ENCODE measurements around the gene TMEM205. TPM values are rescaled to one million over a fixed set of nuclear protein-coding genes. Genes with fewer than 3 reads are reported as not detected.

The TMEM205 gene
- total RNA-seq, 4 donors from 2014 or later, result 80.1 to 173 (median 129) TPM

GRCh38 chr19:11384778-11385129 lies 38.7 kb upstream of the TMEM205 start:
- no peak overlapping the region for H3K4me3 ChIP-seq
- no peaks in the 10 kb centered on the region for H3K36me3 ChIP-seq
- H3K9me3 ChIP-seq, result no peaks in the 10 kb centered on the region
- H3K4me1 ChIP-seq, result peaks cover 18 to 44% (median 36%) of the 10 kb centered on the region in 3 donors
- DNase-seq, result no peak
- no peak for TF ChIP-seq POLR2A (IDR thresholded peaks at IDR 0.05)
- TF ChIP-seq, protein P1, sequence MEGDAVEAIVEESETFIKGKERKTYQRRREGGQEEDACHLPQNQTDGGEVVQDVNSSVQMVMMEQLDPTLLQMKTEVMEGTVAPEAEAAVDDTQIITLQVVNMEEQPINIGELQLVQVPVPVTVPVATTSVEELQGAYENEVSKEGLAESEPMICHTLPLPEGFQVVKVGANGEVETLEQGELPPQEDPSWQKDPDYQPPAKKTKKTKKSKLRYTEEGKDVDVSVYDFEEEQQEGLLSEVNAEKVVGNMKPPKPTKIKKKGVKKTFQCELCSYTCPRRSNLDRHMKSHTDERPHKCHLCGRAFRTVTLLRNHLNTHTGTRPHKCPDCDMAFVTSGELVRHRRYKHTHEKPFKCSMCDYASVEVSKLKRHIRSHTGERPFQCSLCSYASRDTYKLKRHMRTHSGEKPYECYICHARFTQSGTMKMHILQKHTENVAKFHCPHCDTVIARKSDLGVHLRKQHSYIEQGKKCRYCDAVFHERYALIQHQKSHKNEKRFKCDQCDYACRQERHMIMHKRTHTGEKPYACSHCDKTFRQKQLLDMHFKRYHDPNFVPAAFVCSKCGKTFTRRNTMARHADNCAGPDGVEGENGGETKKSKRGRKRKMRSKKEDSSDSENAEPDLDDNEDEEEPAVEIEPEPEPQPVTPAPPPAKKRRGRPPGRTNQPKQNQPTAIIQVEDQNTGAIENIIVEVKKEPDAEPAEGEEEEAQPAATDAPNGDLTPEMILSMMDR (IDR thresholded peaks at IDR 0.05), result no peak
- H3K27ac ChIP-seq, result no peak overlapping the region
- H3K27me3 ChIP-seq, result peaks cover 0 to 30% (median 2%) of the 10 kb centered on the region in 4 donors
- intact Hi-C loops (cut with DNase I), result loop anchor here (5.0 kb wide), 1 partner anchor 87 kb away; the partner anchor contains the start of gene TSPAN16
- whole genome bisulfite sequencing, 2 donors, result 85 to 92% methylated on average over 4 to 5 of the region's 5 CpGs

GRCh38 chr19:11383706-11384048 lies 37.6 kb upstream of the TMEM205 start:
- DNase-seq, result no peak
- intact Hi-C loops (cut with DNase I), result loop anchor here (5.0 kb wide), 1 partner anchor 86 kb away; the partner anchor contains the start of gene TSPAN16
- TF ChIP-seq, protein P1 (IDR thresholded peaks at IDR 0.05), result no peak
- TF ChIP-seq POLR2A (IDR thresholded peaks at IDR 0.05), result no peak
- Histone ChIP-seq H3K9me3 (no peaks in the 10 kb centered on the region), H3K36me3 (no peaks in the 10 kb centered on the region), H3K4me1 (peaks cover 20 to 49% (median 36%) of the 10 kb centered on the region in 3 donors), H3K27ac (peak overlapping the region in 1 of 4 donors; percentile 39), H3K4me3 (peak overlapping the region in 3 of 4 donors; percentile 27 to 49 (median 40)), H3K27me3 (peaks cover 0 to 30% (median 2%) of the 10 kb centered on the region in 4 donors)
- WGBS, 2 donors, result 0% methylated on average over 4 of the region's 9 CpGs; no CpG with 5 or more reads in 1 of the 2 donors

- peak overlapping the region; percentile 8 to 49 (median 34) for H3K4me3 ChIP-seq
- 0% methylated on average over 1 to 3 of the region's 65 CpGs for WGBS, 2 donors
- intact Hi-C loops (cut with DNase I), result loop anchor here (5.0 kb wide), 1 partner anchor 86 kb away; the partner anchor contains the start of gene TSPAN16
- TF ChIP-seq POLR2A (IDR thresholded peaks at IDR 0.05), result no peak
- TF ChIP-seq, protein P1 (IDR thresholded peaks at IDR 0.05), result peak in 5 of 6 experiments; percentile 47 to 68 (median 58)
- no peak for DNase-seq
- no peaks in the 10 kb centered on the region for H3K36me3 ChIP-seq
- H3K27me3 ChIP-seq, result peaks cover 0 to 30% (median 2%) of the 10 kb centered on the region in 4 donors
- no peaks in the 10 kb centered on the region for H3K9me3 ChIP-seq
- H3K4me1 ChIP-seq, result peaks cover 25 to 55% (median 41%) of the 10 kb centered on the region in 3 donors
- peak overlapping the region in 2 of 4 donors; percentile 4 to 39 for H3K27ac ChIP-seq
Measured at GRCh38 chr19:11382898-11383705, 37.0 kb upstream of the TMEM205 start.

- WGBS, 2 donors, result 1 to 2% methylated on average over 21 to 26 of the region's 54 CpGs
- H3K9me3 ChIP-seq, result no peaks in the 10 kb centered on the region
- TF ChIP-seq POLR2A (IDR thresholded peaks at IDR 0.05), result peak in 3 of 4 donors; percentile 50 to 84 (median 84)
- TF ChIP-seq, protein P1 (IDR thresholded peaks at IDR 0.05), result peak; percentile 73 to 85 (median 82)
- peak; percentile 75 for DNase-seq
- peak overlapping the region; percentile 41 to 84 (median 62) for H3K4me3 ChIP-seq
- intact Hi-C loops (cut with DNase I), result loop anchor here (5.0 kb wide), 1 partner anchor 84 kb away; the partner anchor contains the start of gene TSPAN16
- peak overlapping the region; percentile 83 to 93 (median 88) for H3K27ac ChIP-seq
- peaks cover 0 to 30% (median 2%) of the 10 kb centered on the region in 4 donors for H3K27me3 ChIP-seq
- H3K36me3 ChIP-seq, result no peaks in the 10 kb centered on the region
- peaks cover 32 to 77% (median 63%) of the 10 kb centered on the region in 3 donors for H3K4me1 ChIP-seq
Measured at GRCh38 chr19:11380653-11381537, 34.8 kb upstream of the TMEM205 start.
